HCEC 1CT (cell line): ENCODE data around the gene LIPT1.
"Not testable (repeated sequence)": the region's sequence is repeated elsewhere in the genome, so short reads cannot be mapped to it uniquely, and the experiment has no call there.

Source experiments
- DNase-seq: peaks from one replicate; pipeline ENCODE4 v3.0.0-alpha.2; 2017

Gene LIPT1

DNA sequence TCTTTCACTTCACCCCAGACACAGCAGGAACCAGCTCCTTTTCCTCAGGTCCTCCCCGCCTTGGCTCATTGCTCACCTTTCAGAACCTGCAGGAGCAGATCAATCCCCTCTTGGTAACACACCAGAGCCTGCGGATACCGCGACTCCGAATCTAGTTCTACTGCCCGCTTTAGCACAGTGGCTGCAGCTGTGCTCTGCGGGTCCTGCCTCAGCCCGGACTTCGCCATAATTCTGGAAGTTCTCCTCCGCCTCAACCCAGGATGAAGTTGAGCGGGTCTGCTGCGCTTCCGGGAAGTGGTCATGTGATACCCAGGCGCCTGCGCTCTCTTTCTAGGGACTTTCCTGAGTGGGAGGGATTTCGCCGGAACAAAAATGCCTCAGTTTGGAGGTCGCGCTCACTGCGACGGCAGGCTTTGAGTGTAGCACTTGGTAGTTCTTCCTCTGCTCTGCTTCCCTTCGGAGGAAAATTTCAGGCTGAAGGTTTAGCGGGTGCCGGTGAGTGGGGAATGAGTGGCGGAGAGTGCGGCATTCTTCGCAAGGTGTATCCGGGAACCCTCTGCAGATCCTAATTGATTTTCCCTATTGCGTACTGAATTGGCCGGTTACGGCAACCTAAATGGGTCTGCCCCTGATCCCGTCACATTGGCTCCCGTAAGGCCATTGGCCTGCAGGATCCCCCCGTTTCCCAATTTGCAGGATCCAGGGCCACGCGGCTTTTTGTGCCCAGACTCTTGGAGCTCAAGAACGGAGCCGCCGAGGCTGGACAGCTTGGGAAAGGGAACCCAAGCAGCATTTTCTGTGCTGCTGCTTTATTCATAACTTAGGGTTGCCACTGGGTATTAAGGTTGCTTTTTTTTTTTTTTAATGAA is 26.2 kb downstream of the LIPT1 start, which contains the start of the genes MITD1 and MRPL30:
TSS of gene MITD1 (minus strand) at position 304 of the 869 bp plus-strand sequence. CDS start at position 227, 77 bp downstream.
TSS of gene MRPL30 (plus strand) at position 430 of the 869 bp plus-strand sequence. CDS start 5,020 bp downstream, outside the sequence.
- peak; percentile 94 for DNase-seq

GRCh38 chr2:99181624-99182000 is 26.8 kb downstream of the LIPT1 start:
- no peak for DNase-seq

- no peak for DNase-seq
Measured at GRCh38 chr2:99183025-99183424, 28.3 kb downstream of the LIPT1 start.

GRCh38 chr2:99184811-99185210 is 30.0 kb downstream of the LIPT1 start:
- DNase-seq, result no peak

GRCh38 chr2:99187011-99187410 is 32.2 kb downstream of the LIPT1 start:
- no peak for DNase-seq

DNA sequence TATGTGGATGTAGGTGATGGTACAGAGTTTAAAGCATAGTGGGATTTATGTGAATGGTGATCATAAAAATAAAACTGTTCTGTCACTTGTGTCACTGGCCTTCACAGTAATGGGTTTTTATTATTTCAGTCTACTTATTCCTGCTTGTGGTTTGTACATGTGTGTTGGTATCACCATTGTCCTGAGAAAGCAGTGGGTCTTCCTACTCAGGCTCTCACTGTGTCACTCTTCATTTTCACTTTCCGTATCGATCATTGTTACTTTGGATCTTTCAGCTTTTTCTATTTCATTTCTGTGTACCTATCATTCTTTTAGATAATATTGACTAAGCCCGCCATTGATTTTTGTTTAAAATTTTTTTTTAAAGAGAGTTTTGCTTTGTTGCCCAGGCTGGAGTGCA is 33.6 kb downstream of the LIPT1 start:
- no peak for DNase-seq

GRCh38 chr2:99190548-99190947 is 35.8 kb downstream of the LIPT1 start:
- DNase-seq, result no peak

DNA sequence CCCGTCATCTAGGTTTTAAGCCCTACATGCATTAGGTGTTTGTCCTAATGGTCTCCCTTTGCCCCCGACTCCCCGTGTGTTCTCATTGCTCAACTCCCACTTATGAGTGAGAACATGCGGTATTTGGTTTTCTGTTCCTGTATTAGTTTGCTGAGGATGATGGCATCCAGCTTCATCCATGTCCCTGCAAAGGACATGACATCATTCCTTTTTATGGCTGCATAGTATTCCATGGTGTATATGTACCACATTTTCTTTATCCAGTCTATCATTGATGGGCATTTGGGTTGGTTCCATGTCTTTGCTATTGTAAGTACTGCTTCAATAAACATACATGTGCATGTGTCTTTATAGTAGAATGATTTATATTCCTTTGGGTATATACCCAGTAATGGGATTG is 37.6 kb downstream of the LIPT1 start:
- DNase-seq, result not testable (repeated sequence)

- DNase-seq, result no peak
Measured at GRCh38 chr2:99198103-99198841, 43.5 kb downstream of the LIPT1 start.

DNA sequence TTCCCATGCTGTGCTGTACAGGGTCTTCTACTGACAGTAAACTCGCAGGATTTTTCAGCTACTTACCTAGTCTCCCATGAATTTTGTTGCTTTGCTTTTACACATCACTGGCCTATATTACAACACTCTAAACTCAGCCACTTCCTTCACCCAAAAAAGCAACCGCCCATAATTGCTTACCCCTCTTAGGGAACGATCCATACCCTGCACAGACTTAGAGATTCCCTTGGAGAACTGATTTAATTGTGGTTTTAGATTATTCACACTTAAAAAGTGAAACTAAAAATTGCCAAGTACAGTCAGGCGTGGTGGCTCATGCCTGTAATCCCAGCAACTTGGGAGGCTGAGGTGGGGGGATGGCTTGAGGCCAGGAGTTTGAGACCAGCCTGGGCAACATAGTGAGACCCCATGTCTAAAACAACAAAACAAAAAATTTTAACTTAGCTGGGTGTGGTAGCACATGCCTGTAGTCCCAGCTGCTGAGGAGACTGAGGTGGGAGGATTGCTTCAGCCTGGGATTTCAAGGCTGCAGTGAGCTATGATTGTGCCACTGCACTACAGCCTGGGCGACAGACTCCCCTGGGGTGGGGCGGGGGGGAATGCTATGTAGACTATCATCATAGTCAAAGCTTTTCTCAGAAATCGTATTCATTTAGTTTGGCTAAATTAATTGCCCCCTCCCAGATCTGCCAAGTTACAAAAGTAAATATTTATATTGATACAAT is 45.5 kb downstream of the LIPT1 start:
- no peak for DNase-seq

DNA sequence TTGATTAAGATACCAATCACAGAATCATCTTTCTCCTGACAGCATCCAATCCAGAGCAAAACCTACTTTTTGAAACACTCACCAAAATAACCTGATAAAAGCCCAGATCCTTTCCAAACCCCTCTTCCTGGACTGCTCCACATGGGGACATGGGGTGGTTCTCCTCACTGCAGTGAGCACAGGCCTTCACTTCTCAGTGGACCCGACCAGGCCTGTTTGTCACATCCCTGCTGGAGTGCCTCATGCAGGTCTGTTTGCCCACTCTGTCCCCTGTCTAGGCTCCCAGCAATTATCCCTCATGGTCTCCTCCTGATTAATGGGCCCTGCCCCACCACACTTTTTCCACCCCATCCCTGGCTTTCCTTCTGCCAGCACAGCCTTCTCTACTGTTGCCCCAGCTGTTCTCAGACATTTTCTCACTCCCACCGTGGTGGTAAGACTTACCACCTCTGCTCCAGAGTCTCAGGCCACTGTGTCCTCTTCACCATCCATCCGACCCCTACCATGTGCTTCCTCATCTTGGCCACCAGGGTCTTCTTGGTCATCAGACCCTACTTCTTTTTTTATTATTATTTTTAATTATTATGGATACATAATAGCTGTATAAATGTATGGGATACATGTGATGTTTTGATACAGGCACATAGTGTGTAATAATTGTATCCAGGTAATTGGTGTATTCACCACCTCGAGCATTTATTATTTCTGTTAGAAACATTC is 47.4 kb downstream of the LIPT1 start:
- no peak for DNase-seq

DNA sequence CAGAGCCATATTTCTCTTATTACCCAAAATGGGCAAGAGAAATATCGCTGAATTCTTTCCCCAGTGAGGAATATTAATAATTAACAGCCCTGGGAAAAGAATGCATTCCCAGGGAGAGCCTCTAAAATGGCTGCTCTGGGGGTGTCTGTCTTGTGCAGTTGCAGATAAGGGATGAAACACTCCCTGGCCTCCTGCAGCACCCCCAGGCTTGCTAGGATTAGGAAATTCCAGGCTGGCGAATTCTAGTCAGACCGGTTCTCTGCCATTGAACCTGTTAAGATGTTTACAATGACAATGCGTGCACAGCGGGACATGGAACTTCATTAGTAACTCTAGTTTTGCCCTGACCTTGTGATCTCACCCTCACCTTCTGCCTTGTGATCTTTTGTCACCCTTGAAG is 50.7 kb downstream of the LIPT1 start:
- no peak for DNase-seq
